Prostate gland (tissue), 2 donors: Measurements from ENCODE around the gene BCOR. TPM values are rescaled to one million over a fixed set of nuclear protein-coding genes. Genes with fewer than 3 reads are reported as not detected.

Experiments used
- DNase-seq: peaks from one replicate; pipeline ENCODE4 v3.0.0-alpha.2; 2019; ENCODE audit warnings: low spot score
- H3K27ac ChIP-seq, 2 donors: fragments of 200-600 bp; sonication (generic); 2 replicates each; pipeline ENCODE4 v1.5.1; 2017 to 2019
- H3K27me3 ChIP-seq: fragments of 200-600 bp; sonication (generic); replicated peaks from 2 replicates; pipeline ENCODE4 v1.5.1; 2019; ENCODE audit not compliant: insufficient read depth
- H3K36me3 ChIP-seq, 2 donors: fragments of 200-600 bp; sonication (generic); 1 replicate in 1 of 2; 2 replicates in 1 of 2; pipeline versions ENCODE4 v1.5.1 to v1.8.1; 2017 to 2019
- H3K4me1 ChIP-seq: fragments of 200-600 bp; sonication (generic); replicated peaks from 2 replicates; pipeline ENCODE4 v1.5.1; 2019
- H3K4me3 ChIP-seq, 2 donors: fragments of 200-600 bp; sonication (generic); 2 replicates each; pipeline ENCODE4 v1.5.1; 2017 to 2019
- H3K9me3 ChIP-seq: fragments of 200-600 bp; sonication (generic); 2 replicates; pipeline ENCODE4 v1.5.1; 2017
- CTCF ChIP-seq, 4 experiments: fragments of 200-600 bp in 2 of 4; fragments of 450-650 bp in 2 of 4; sonication (generic) in 2 of 4; IDR thresholded peaks; 1 replicate in 3 of 4; 2 replicates in 1 of 4; pipeline ENCODE4 v1.5.1; 2016 to 2019; ENCODE audit warnings: antibody characterized with exemption in 4 of 4, mild to moderate bottlenecking in 2 of 4, moderate library complexity in 2 of 4
- POLR2A ChIP-seq: fragments of 450-650 bp; IDR thresholded peaks from one replicate; pipeline ENCODE4 v1.6.1; 2016; ENCODE audit warnings: antibody characterized with exemption, mild to moderate bottlenecking
- POLR2AphosphoS5 ChIP-seq: sonication (generic); formaldehyde crosslinking; IDR thresholded peaks from one replicate; pipeline ENCODE4 v1.6.1; 2017; ENCODE audit warnings: antibody characterized with exemption
- WGBS: methylation state at CpG from one replicate; pipeline ENCODE4 v1.1.5; 2018; 5-methylcytosine and 5-hydroxymethylcytosine counted together
- intact Hi-C: fragments of 100-400 bp; cut with DNase I; formaldehyde crosslinking; loops from one replicate; pipeline ENCODE4 v1.14.2; 2022
- total RNA-seq, 2 donors: library from RNA; depleted of rRNA; stranded (reverse); fragments of >200 nt; gene quantifications; one replicate each; pipeline ENCODE4 v1.1.0, GENCODE V29; 2016

Gene BCOR
- total RNA-seq, 2 donors from 2014 or later, result 56.2 to 70.8 TPM

GRCh38 chrX:40006106-40007017 is 91.4 kb downstream of the BCOR start:
- H3K27me3 ChIP-seq, result no peaks in the 10 kb centered on the region
- DNase-seq, result no peak
- H3K4me1 ChIP-seq, result no peaks in the 10 kb centered on the region
- TF ChIP-seq CTCF (IDR thresholded peaks at IDR 0.05) (no peak), POLR2A (no peak), POLR2AphosphoS5 (no peak)
- H3K36me3 ChIP-seq, result no peaks in the 10 kb centered on the region
- H3K9me3 ChIP-seq, result no peaks in the 10 kb centered on the region
- H3K4me3 ChIP-seq, result no peak overlapping the region
- H3K27ac ChIP-seq, result no peak overlapping the region
- 54% methylated on average over 29 of the region's 63 CpGs for WGBS
- intact Hi-C loops, result no loop called here

- H3K27me3 ChIP-seq, result no peaks in the 10 kb centered on the region
- H3K36me3 ChIP-seq, result no peaks in the 10 kb centered on the region
- no peaks in the 10 kb centered on the region for H3K9me3 ChIP-seq
- TF ChIP-seq CTCF (IDR thresholded peaks at IDR 0.05) (no peak), POLR2AphosphoS5 (no peak), POLR2A (no peak)
- intact Hi-C loops, result no loop called here
- no peak for DNase-seq
- H3K4me1 ChIP-seq, result no peaks in the 10 kb centered on the region
- H3K27ac ChIP-seq, result no peak overlapping the region
- WGBS, result 78% methylated on average over 18 of the region's 73 CpGs
- H3K4me3 ChIP-seq, result no peak overlapping the region
Measured at GRCh38 chrX:40005292-40006011, 92.3 kb downstream of the BCOR start.

GRCh38 chrX:40004921-40005291 is 92.9 kb downstream of the BCOR start:
- H3K27me3 ChIP-seq, result no peaks in the 10 kb centered on the region
- intact Hi-C loops, result no loop called here
- H3K36me3 ChIP-seq, result no peaks in the 10 kb centered on the region
- no peak for TF ChIP-seq POLR2AphosphoS5
- TF ChIP-seq CTCF (IDR thresholded peaks at IDR 0.05), result no peak
- TF ChIP-seq POLR2A, result no peak
- H3K27ac ChIP-seq, result no peak overlapping the region
- WGBS, result 80% methylated on average over 16 of the region's 16 CpGs
- no peaks in the 10 kb centered on the region for H3K4me1 ChIP-seq
- DNase-seq, result no peak
- no peaks in the 10 kb centered on the region for H3K9me3 ChIP-seq
- H3K4me3 ChIP-seq, result no peak overlapping the region

GRCh38 chrX:40004246-40004535 is 93.6 kb downstream of the BCOR start:
- DNase-seq, result no peak
- H3K36me3 ChIP-seq, result no peaks in the 10 kb centered on the region
- TF ChIP-seq POLR2A (no peak), CTCF (IDR thresholded peaks at IDR 0.05) (no peak), POLR2AphosphoS5 (no peak)
- intact Hi-C loops, result no loop called here
- H3K4me3 ChIP-seq, result no peak overlapping the region
- H3K27me3 ChIP-seq, result no peaks in the 10 kb centered on the region
- no peak overlapping the region for H3K27ac ChIP-seq
- no peaks in the 10 kb centered on the region for H3K4me1 ChIP-seq
- 82% methylated on average over 4 of the region's 4 CpGs for WGBS
- H3K9me3 ChIP-seq, result no peaks in the 10 kb centered on the region
